OCI-LY1 (cell line): ENCODE results near the gene OSBPL6.

Experiments used
- H2AFZ ChIP-seq: fragments of 200-600 bp; sonication (generic), shearing (Covaris generic); 2 replicates; pipeline ENCODE4 v1.6.0; 2014; ENCODE audit warnings: antibody characterized with exemption, mild to moderate bottlenecking, low read length
- H3F3A ChIP-seq: fragments of 200-600 bp; sonication (generic), shearing (Covaris generic); 2 replicates; pipeline ENCODE4 v1.6.0; 2014; ENCODE audit warnings: mild to moderate bottlenecking, antibody characterized with exemption, low read length, moderate library complexity; ENCODE audit not compliant: insufficient read depth
- H3K27ac ChIP-seq: fragments of 200-600 bp; sonication (generic); 2 replicates; pipeline ENCODE4 v1.5.1; 2014; ENCODE audit warnings: low read length, mixed run types, mild to moderate bottlenecking, low read depth; ENCODE audit not compliant: poor library complexity, severe bottlenecking
- H3K27me3 ChIP-seq: fragments of 200-600 bp; sonication (generic); 2 replicates; pipeline ENCODE4 v1.6.0; 2014; ENCODE audit warnings: antibody characterized with exemption, mild to moderate bottlenecking, low read length, moderate library complexity; ENCODE audit not compliant: insufficient read depth
- H3K36me3 ChIP-seq: fragments of 200-600 bp; sonication (generic); 2 replicates; pipeline ENCODE4 v1.6.1; 2014; ENCODE audit warnings: mild to moderate bottlenecking, antibody characterized with exemption, low read length, moderate library complexity, mixed read lengths; ENCODE audit not compliant: insufficient read depth
- H3K4me1 ChIP-seq: fragments of 200-600 bp; sonication (generic); 2 replicates; pipeline ENCODE4 v1.5.1; 2014; ENCODE audit warnings: mild to moderate bottlenecking, low read length, moderate library complexity; ENCODE audit not compliant: insufficient read depth, severe bottlenecking
- H3K4me2 ChIP-seq: fragments of 200-600 bp; sonication (generic), shearing (Covaris generic); 2 replicates; pipeline ENCODE4 v1.6.1; 2014; ENCODE audit warnings: low read length
- H3K4me3 ChIP-seq: fragments of 200-600 bp; sonication (generic); 2 replicates; pipeline ENCODE4 v1.5.1; 2014; ENCODE audit warnings: low read length, low read depth, mild to moderate bottlenecking, mixed read lengths; ENCODE audit not compliant: poor library complexity, severe bottlenecking
- H3K79me2 ChIP-seq: fragments of 200-600 bp; shearing (Covaris generic); 2 replicates; pipeline ENCODE4 v1.6.1; 2016; ENCODE audit warnings: mixed run types, low read length, mixed read lengths; ENCODE audit not compliant: insufficient read depth
- H3K9ac ChIP-seq: fragments of 200-600 bp; sonication (generic), shearing (Covaris generic); 2 replicates; pipeline ENCODE4 v1.6.1; 2014; ENCODE audit warnings: mild to moderate bottlenecking, low read length, mixed read lengths
- H3K9me2 ChIP-seq: fragments of 200-600 bp; sonication (generic), shearing (Covaris generic); 2 replicates; pipeline ENCODE4 v1.6.1; 2014; ENCODE audit warnings: low read depth, mild to moderate bottlenecking, low read length, mixed read lengths
- H3K9me3 ChIP-seq: fragments of 200-600 bp; shearing (Covaris generic); 2 replicates; pipeline ENCODE4 v1.6.1; 2014; ENCODE audit warnings: low read length, mixed read lengths
- H4K20me1 ChIP-seq: fragments of 200-600 bp; sonication (generic), shearing (Covaris generic); 2 replicates; pipeline ENCODE4 v1.6.0; 2016; ENCODE audit warnings: mild to moderate bottlenecking, low read length; ENCODE audit not compliant: insufficient read depth
- EZH2 ChIP-seq: fragments of 200-600 bp; sonication (generic), shearing (Covaris generic); IDR thresholded peaks from 2 replicates; pipeline ENCODE4 v1.8.0; 2017; ENCODE audit warnings: borderline replicate concordance, mixed run types, mild to moderate bottlenecking, antibody characterized with exemption, low read length, moderate library complexity, mixed read lengths
- TF ChIP-seq, protein P1 (sequence below): fragments of 200-600 bp; sonication (generic), shearing (Covaris generic); IDR thresholded peaks from 2 replicates; pipeline ENCODE4 v1.5.1; 2017; ENCODE audit warnings: mild to moderate bottlenecking, antibody characterized with exemption, low read length, moderate library complexity, mixed read lengths

The OSBPL6 gene

DNA sequence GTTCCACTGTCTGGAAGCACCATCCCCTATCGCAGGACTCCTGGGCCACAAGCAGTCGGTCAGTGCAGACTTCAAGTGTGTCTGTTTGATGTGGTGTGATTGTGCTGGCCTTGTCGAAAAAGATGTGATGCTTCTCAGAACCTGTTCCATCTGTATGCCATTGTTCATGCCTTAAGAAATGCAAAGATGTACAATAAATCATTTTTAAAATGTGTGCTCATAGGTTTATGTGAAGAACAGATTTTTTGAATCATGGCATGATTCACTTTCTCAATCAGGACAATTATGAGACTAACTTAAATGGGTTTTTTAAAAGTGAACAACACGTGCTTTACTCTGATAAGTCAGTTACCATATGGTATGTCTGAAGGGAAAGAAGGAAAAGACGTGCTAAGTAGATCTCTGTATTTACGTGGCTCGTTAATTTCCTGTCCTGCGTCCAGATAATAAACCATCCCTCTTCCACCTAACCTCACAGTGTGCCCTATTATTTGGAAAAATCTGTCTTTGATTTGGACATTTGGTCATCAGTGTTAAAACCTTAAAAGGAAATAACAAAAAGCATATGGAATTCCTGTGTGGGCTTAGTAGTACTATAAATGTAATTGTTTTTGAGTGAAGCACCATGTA lies 201.7 kb downstream of the OSBPL6 start:
- Histone ChIP-seq H3K9ac (no peak overlapping the region), H3F3A (no peaks in the 10 kb centered on the region), H3K9me2 (no peaks in the 10 kb centered on the region), H3K4me3 (no peak overlapping the region), H3K4me2 (no peak overlapping the region), H3K79me2 (no peaks in the 10 kb centered on the region), H3K4me1 (peaks cover 3% of the 10 kb centered on the region), H3K9me3 (no peaks in the 10 kb centered on the region), H4K20me1 (no peaks in the 10 kb centered on the region), H3K36me3 (no peaks in the 10 kb centered on the region), H2AFZ (no peak overlapping the region), H3K27ac (no peak overlapping the region), H3K27me3 (no peaks in the 10 kb centered on the region)
- no peak for TF ChIP-seq EZH2
- TF ChIP-seq, protein P1, sequence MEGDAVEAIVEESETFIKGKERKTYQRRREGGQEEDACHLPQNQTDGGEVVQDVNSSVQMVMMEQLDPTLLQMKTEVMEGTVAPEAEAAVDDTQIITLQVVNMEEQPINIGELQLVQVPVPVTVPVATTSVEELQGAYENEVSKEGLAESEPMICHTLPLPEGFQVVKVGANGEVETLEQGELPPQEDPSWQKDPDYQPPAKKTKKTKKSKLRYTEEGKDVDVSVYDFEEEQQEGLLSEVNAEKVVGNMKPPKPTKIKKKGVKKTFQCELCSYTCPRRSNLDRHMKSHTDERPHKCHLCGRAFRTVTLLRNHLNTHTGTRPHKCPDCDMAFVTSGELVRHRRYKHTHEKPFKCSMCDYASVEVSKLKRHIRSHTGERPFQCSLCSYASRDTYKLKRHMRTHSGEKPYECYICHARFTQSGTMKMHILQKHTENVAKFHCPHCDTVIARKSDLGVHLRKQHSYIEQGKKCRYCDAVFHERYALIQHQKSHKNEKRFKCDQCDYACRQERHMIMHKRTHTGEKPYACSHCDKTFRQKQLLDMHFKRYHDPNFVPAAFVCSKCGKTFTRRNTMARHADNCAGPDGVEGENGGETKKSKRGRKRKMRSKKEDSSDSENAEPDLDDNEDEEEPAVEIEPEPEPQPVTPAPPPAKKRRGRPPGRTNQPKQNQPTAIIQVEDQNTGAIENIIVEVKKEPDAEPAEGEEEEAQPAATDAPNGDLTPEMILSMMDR = no peak

- Histone ChIP-seq H4K20me1 (no peaks in the 10 kb centered on the region), H3K27me3 (no peaks in the 10 kb centered on the region), H3F3A (no peaks in the 10 kb centered on the region), H3K4me2 (no peak overlapping the region), H3K9me2 (no peaks in the 10 kb centered on the region), H3K9ac (no peak overlapping the region), H3K9me3 (no peaks in the 10 kb centered on the region), H3K36me3 (no peaks in the 10 kb centered on the region), H3K4me3 (no peak overlapping the region), H3K79me2 (no peaks in the 10 kb centered on the region), H3K4me1 (peaks cover 3% of the 10 kb centered on the region), H3K27ac (no peak overlapping the region), H2AFZ (no peak overlapping the region)
- TF ChIP-seq EZH2 = no peak
- TF ChIP-seq, protein P1 = peak; percentile 74
Measured at GRCh38 chr2:178397002-178397605, 202.8 kb downstream of the OSBPL6 start.

DNA sequence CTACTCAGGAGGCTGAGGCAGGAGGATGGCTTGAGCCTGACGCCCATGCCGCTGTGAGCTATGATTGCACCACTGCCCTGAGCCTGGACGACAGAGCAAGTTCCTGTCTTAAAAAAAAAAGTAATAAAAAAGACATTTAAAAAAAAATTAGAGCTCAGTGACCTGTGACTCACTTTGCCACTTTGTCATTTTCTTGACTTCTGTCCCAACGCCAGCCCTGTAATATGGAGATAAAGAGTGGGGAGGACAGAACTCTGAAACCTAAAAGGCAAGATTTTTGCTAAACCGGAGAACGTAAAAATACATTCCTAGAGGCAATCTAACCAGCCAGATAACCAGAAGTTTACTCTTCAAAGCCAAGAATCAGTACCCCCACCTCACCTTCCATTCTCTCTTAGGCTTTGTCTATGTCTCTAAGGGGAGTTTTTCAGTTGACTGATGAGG lies 207.7 kb downstream of the OSBPL6 start:
- Histone ChIP-seq H3K9me2 (no peaks in the 10 kb centered on the region), H3F3A (no peaks in the 10 kb centered on the region), H3K4me3 (no peak overlapping the region), H3K4me1 (peaks cover 31% of the 10 kb centered on the region), H3K36me3 (no peaks in the 10 kb centered on the region), H3K9ac (no peak overlapping the region), H3K27me3 (no peaks in the 10 kb centered on the region), H4K20me1 (no peaks in the 10 kb centered on the region), H3K79me2 (no peaks in the 10 kb centered on the region), H3K4me2 (no peak overlapping the region), H3K9me3 (no peaks in the 10 kb centered on the region), H2AFZ (no peak overlapping the region), H3K27ac (peak overlapping the region; percentile 88)
- TF ChIP-seq, protein P1 = no peak
- TF ChIP-seq EZH2 = no peak
